ENCODE measurements around the gene TMEM120B. TPM values are rescaled to one million over a fixed set of nuclear protein-coding genes. Genes with fewer than 3 reads are reported as not detected.

Gene TMEM120B
- total and polyA plus RNA-seq, 2 of the 4 experiments (the other 2 are of a cell fraction): 10.6 to 18.4 TPM

DNA sequence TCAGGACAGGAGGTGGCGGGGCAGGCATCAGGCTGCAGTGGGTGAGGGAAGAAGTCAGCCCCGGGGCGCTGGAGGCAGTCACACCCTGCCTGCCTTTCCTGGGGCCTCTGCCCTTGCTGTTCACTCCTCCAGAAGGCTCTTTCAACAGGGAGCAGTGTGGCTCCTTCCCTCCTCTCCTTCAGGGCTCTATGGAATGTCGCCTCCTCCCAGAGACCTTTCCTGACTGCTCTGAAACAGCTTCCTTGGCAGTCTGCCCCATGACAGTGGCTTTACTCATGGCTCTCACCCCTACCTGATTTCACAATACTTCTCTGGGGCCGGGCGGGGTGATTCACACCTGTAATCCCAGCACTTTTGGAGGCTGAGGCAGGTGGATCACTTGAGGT is 73.9 kb downstream of the TMEM120B start:
- H3K56ac ChIP-seq (ENCODE audit: extremely low read depth, insufficient read depth, low read length): no peak overlapping the region
- TF ChIP-seq FOS (IDR thresholded peaks at IDR 0.05; ENCODE audit: low read depth, low read length): peak; percentile 76
- peak; percentile 91 for TF ChIP-seq RCOR1 (IDR thresholded peaks at IDR 0.05; ENCODE audit: insufficient replicate concordance, low read length)
- peak; percentile 97 for TF ChIP-seq CEBPB (IDR thresholded peaks at IDR 0.05; ENCODE audit: low read depth, low read length)
- TF ChIP-seq MAZ (IDR thresholded peaks at IDR 0.05; ENCODE audit: borderline replicate concordance, low read depth, low read length): peak; percentile 53; the same call in 1 of the 2 replicates
- TF ChIP-seq SMC3 (IDR thresholded peaks at IDR 0.05; ENCODE audit: low read depth, low read length): no peak
- H2BK15ac ChIP-seq (ENCODE audit: low read depth, low read length): no peak overlapping the region
- peak overlapping the region; percentile 73 for H3K14ac ChIP-seq (replicated peaks; ENCODE audit: low read depth, low read length)
- H3K36me3 ChIP-seq (ENCODE audit: control insufficient read depth, insufficient read depth, low read length): no peaks in the 10 kb centered on the region
- H3K9me3 ChIP-seq (ENCODE audit: control insufficient read depth, insufficient read depth, low read length): no peaks in the 10 kb centered on the region
- H2BK120ac ChIP-seq (ENCODE audit: low read depth, low read length): peak overlapping the region; percentile 60
- H2BK5ac ChIP-seq (ENCODE audit: low read depth, low read length, poor library complexity, severe bottlenecking): peak overlapping the region; percentile 72
- H3K18ac ChIP-seq (ENCODE audit: low read depth, low read length): no peak overlapping the region
- WGBS, 2 experiments (ENCODE audit: extremely low coverage in 2 of 2, insufficient read length in 1 of 2): 30% methylated on average over 2 of the region's 6 CpGs; no CpG with 5 or more reads in 1 of the 2 experiments
- in situ Hi-C loops (cut with MboI; ENCODE audit: low sequenced_read_pairs): no loop called here
- peaks cover 14% of the 10 kb centered on the region for H3K4me1 ChIP-seq (ENCODE audit: control insufficient read depth, insufficient read depth, low read length)
- POLR2A ChIA-PET (ENCODE audit: unreplicated experiment): no interaction called here
- DNase-seq (peak; percentile 94), ATAC-seq (ENCODE audit: low read depth) (peak; percentile 69)
- peaks cover 14% of the 10 kb centered on the region for H3K9me1 ChIP-seq (ENCODE audit: insufficient read depth, low read length)
- dilution Hi-C loops (cut with HindIII; ENCODE audit: low sequenced_read_pairs, unreplicated experiment): no loop called here
- H3K4me3 ChIP-seq (ENCODE audit: insufficient read depth, low read depth, low read length): no peak overlapping the region
- peaks cover 29% of the 10 kb centered on the region; the same call in 1 of the 2 replicates for H4K20me1 ChIP-seq (ENCODE audit: insufficient read depth, low read length)
- no TSS peak for BruUV-seq (replicated peaks)
- H2AFZ ChIP-seq (replicated peaks; ENCODE audit: low read length, poor library complexity): peak overlapping the region; percentile 60
- no peak overlapping the region for H3K9ac ChIP-seq (ENCODE audit: low read depth, low read length)
- intact Hi-C loops (cut with micrococcal nuclease): no loop called here
- peak overlapping the region; percentile 89 for H2AK5ac ChIP-seq (ENCODE audit: low read depth, low read length)
- no peak overlapping the region for H4K5ac ChIP-seq (ENCODE audit: low read depth, low read length)
- H4K91ac ChIP-seq (ENCODE audit: insufficient read depth, low read depth, low read length): peak overlapping the region; percentile 68
- peak overlapping the region; percentile 72 for H3K4ac ChIP-seq (ENCODE audit: low read depth, low read length)
- H3K27ac ChIP-seq (ENCODE audit: insufficient read depth, low read length): peak overlapping the region; percentile 19
- H2BK20ac ChIP-seq (ENCODE audit: low read depth, low read length): 0 out of 2 replicates have a peak overlapping the region, but pooled peaks have one; percentile 26
- no peaks in the 10 kb centered on the region for H3K27me3 ChIP-seq (ENCODE audit: control insufficient read depth, insufficient read depth, low read length)
- H2AK9ac ChIP-seq (replicated peaks; ENCODE audit: low read depth, low read length, poor library complexity): peak overlapping the region; percentile 95
- CTCF ChIA-PET: interaction anchor here (0.6 to 1.7 kb wide), 2 partner anchors 10 to 1181 kb away, joined by 4 read pairs; no protein-coding TSS in a partner anchor
- no peak overlapping the region for H3K23ac ChIP-seq (ENCODE audit: low read depth, low read length)
- 0 out of 2 replicates have a peak overlapping the region, but pooled peaks have one; percentile 6 for H3K4me2 ChIP-seq (ENCODE audit: low read depth, low read length)
- peak overlapping the region in 1 of 2 experiments; percentile 60; a peak in 1 of 4 replicates for H4K8ac ChIP-seq (ENCODE audit: low read depth in 2 of 2, low read length in 2 of 2)
- H3K79me1 ChIP-seq (ENCODE audit: low read depth in 1 of 2, low read length in 2 of 2): peaks cover 0 to 20% of the 10 kb centered on the region in 2 experiments; a peak in 1 of 4 replicates

All from IMR-90 (cell line).